Daoy (cell line): ENCODE measurements around the gene TBX1. TPM values are rescaled to one million over a fixed set of nuclear protein-coding genes. Genes with fewer than 3 reads are reported as not detected.
"Not testable (repeated sequence)": the region's sequence is repeated elsewhere in the genome, so short reads cannot be mapped to it uniquely, and the experiment has no call there.

Source experiments
- DNase-seq: peaks from one replicate; pipeline ENCODE4 v3.0.0-alpha.2; 2015; ENCODE audit warnings: low read depth
- total RNA-seq: library from RNA; depleted of rRNA; stranded (reverse); fragments of >200 nt; shearing (Covaris generic); gene quantifications from 2 replicates; pipeline ENCODE4 v1.2.3, GENCODE V29; 2014

The TBX1 gene
- total RNA-seq, 1 experiment from 2014 or later = 1.6 TPM

- no peak for DNase-seq
Observed at GRCh38 chr22:19723232-19723982, 37.2 kb upstream of the TBX1 start, which contains the start of gene GP1BB. TSS of gene GP1BB (plus strand) at chr22:19723539. CDS start at chr22:19723570, 31 bp downstream.

GRCh38 chr22:19723983-19724827 lies 36.4 kb upstream of the TBX1 start:
- DNase-seq = no peak

- no peak for DNase-seq
Observed at GRCh38 chr22:19724927-19725661, 35.5 kb upstream of the TBX1 start.

GRCh38 chr22:19726064-19726788 lies 34.4 kb upstream of the TBX1 start:
- DNase-seq = not testable (repeated sequence)

GRCh38 chr22:19727310-19728150 lies 33.0 kb upstream of the TBX1 start:
- DNase-seq = no peak

GRCh38 chr22:19728271-19728670 lies 32.3 kb upstream of the TBX1 start:
- DNase-seq = no peak

GRCh38 chr22:19728836-19729235 lies 31.7 kb upstream of the TBX1 start:
- no peak for DNase-seq

- DNase-seq = no peak
Observed at GRCh38 chr22:19729507-19729906, 31.1 kb upstream of the TBX1 start.

GRCh38 chr22:19730198-19730597 lies 30.4 kb upstream of the TBX1 start:
- no peak for DNase-seq

- peak; percentile 79 for DNase-seq
Observed at GRCh38 chr22:19730655-19731360, 29.8 kb upstream of the TBX1 start.

GRCh38 chr22:19731361-19732135 lies 29.0 kb upstream of the TBX1 start:
- no peak for DNase-seq

- no peak for DNase-seq
Observed at GRCh38 chr22:19732403-19733113, 28.0 kb upstream of the TBX1 start.

GRCh38 chr22:19733755-19734154 lies 26.8 kb upstream of the TBX1 start:
- no peak for DNase-seq

- no peak for DNase-seq
Observed at GRCh38 chr22:19734163-19734562, 26.4 kb upstream of the TBX1 start.

- DNase-seq = no peak
Observed at GRCh38 chr22:19734837-19735382, 25.7 kb upstream of the TBX1 start.

GRCh38 chr22:19735665-19736510 lies 24.7 kb upstream of the TBX1 start:
- DNase-seq = no peak
